Measurements from ENCODE around the gene PLEKHG7.

Gene PLEKHG7

GRCh38 chr12:92814584-92814983 is 111.8 kb downstream of the PLEKHG7 start:
- DNase-seq, result no peak

GRCh38 chr12:92821142-92821541 is 118.4 kb downstream of the PLEKHG7 start:
- DNase-seq, result no peak

Measured in islet precursor cell (in vitro differentiated cells).